DND-41 (cell line): ENCODE results near the gene ADPRHL1.

Source experiments
- CTCF ChIP-seq: IDR thresholded peaks from 2 replicates; pipeline ENCODE4 v1.5.1; 2012; ENCODE audit warnings: borderline replicate concordance, low read length, moderate library complexity, mild to moderate bottlenecking; ENCODE audit not compliant: poor library complexity, severe bottlenecking; ENCODE audit errors: extremely low read depth
- EZH2 ChIP-seq: IDR thresholded peaks from 3 replicates; pipeline ENCODE4 v1.6.1; 2012; ENCODE audit warnings: borderline replicate concordance, low read depth, mild to moderate bottlenecking, moderate library complexity, low read length, inconsistent platforms; ENCODE audit not compliant: severe bottlenecking

- no peak for TF ChIP-seq CTCF
- TF ChIP-seq EZH2, result no peak
These were observed 38.3 kb downstream of the ADPRHL1 start for GRCh38 chr13:113415032-113415431.
